ENCODE measurements around the gene CRY2. TPM values are rescaled to one million over a fixed set of nuclear protein-coding genes. Genes with fewer than 3 reads are reported as not detected.
A peak's percentile ranks its signal among the peaks of the same experiment; 100 is the strongest.
"Not testable (repeated sequence)": the region's sequence is repeated elsewhere in the genome, so short reads cannot be mapped to it uniquely, and the experiment has no call there.

CRY2 gene
- total RNA-seq, 2 experiments from 2014 or later, result 248 TPM

GRCh38 chr11:45820211-45820857 lies 26.9 kb upstream of the CRY2 start:
- H3K9me3 ChIP-seq (ENCODE audit: control insufficient read depth in 1 of 2, insufficient read depth in 1 of 2, low read length in 2 of 2), result no peaks in the 10 kb centered on the region
- Mint-ChIP-seq H3K27me3 (peaks cover 5% of the 10 kb centered on the region), H3K4me1 (ENCODE audit: low read depth) (no peaks in the 10 kb centered on the region), H3K9me3 (no peaks in the 10 kb centered on the region), H3K27ac (no peak overlapping the region), H3K4me3 (no peak overlapping the region), H3K36me3 (ENCODE audit: low read depth) (no peaks in the 10 kb centered on the region)
- ATAC-seq (ENCODE audit: poor library complexity) (no peak), DNase-seq (peak in 1 of 14 experiments; percentile 10)
- ChIA-PET CTCF (interaction anchor here (0.8 kb wide), 1 partner anchor 49 kb away, joined by 3 read pairs; no protein-coding TSS in a partner anchor), POLR2A (no interaction called here)
- H3K27me3 ChIP-seq (ENCODE audit: control insufficient read depth in 1 of 2, insufficient read depth in 2 of 2, low read length in 2 of 2), result no peaks in the 10 kb centered on the region
- no peak overlapping the region for H3K27ac ChIP-seq (ENCODE audit: low read depth in 1 of 2, low read length in 2 of 2)
- H3K36me3 ChIP-seq (ENCODE audit: insufficient read depth, low read length), result no peaks in the 10 kb centered on the region
- intact Hi-C loops (cut with DNase I, micrococcal nuclease), result no loop called here
- TF ChIP-seq CTCF (IDR thresholded peaks at IDR 0.05), result no peak
- H3K4me1 ChIP-seq (ENCODE audit: insufficient read depth, low read length), result no peaks in the 10 kb centered on the region
- no peak overlapping the region for H3K4me3 ChIP-seq (ENCODE audit: low read length)

GRCh38 chr11:45826492-45826891 lies 20.8 kb upstream of the CRY2 start:
- H3K9me3 ChIP-seq (ENCODE audit: control insufficient read depth in 1 of 2, insufficient read depth in 1 of 2, low read length in 2 of 2); H3K36me3 Mint-ChIP-seq (ENCODE audit: low read depth); CTCF ChIA-PET: not testable (repeated sequence)

GRCh38 chr11:45827123-45827522 lies 20.2 kb upstream of the CRY2 start:
- no peaks in the 10 kb centered on the region for H3K4me1 Mint-ChIP-seq (ENCODE audit: low read depth)
- Histone ChIP-seq H3K9me3 (ENCODE audit: control insufficient read depth in 1 of 2, insufficient read depth in 1 of 2, low read length in 2 of 2) (no peaks in the 10 kb centered on the region), H3K36me3 (ENCODE audit: insufficient read depth, low read length) (no peaks in the 10 kb centered on the region), H3K4me1 (ENCODE audit: insufficient read depth, low read length) (no peaks in the 10 kb centered on the region), H3K4me3 (ENCODE audit: low read length) (no peak overlapping the region), H3K27ac (ENCODE audit: low read depth in 1 of 2, low read length in 2 of 2) (no peak overlapping the region), H3K27me3 (ENCODE audit: control insufficient read depth in 1 of 2, insufficient read depth in 2 of 2, low read length in 2 of 2) (peaks cover 7 to 16% of the 10 kb centered on the region in 2 experiments)
- intact Hi-C loops (cut with DNase I, micrococcal nuclease), result no loop called here
- no peak overlapping the region for H3K4me3 Mint-ChIP-seq
- H3K9me3 Mint-ChIP-seq, result no peaks in the 10 kb centered on the region
- CTCF ChIA-PET, result no interaction called here
- no peak for TF ChIP-seq CTCF (IDR thresholded peaks at IDR 0.05)
- no peak overlapping the region for H3K27ac Mint-ChIP-seq
- POLR2A ChIA-PET, result no interaction called here
- H3K36me3 Mint-ChIP-seq (ENCODE audit: low read depth), result no peaks in the 10 kb centered on the region
- ATAC-seq (ENCODE audit: poor library complexity) (no peak), DNase-seq (peak in 1 of 14 experiments; percentile 2)
- peaks cover 17% of the 10 kb centered on the region for H3K27me3 Mint-ChIP-seq

More at GRCh38 chr11:45826492-45826891, 20.8 kb upstream of the CRY2 start:
- H3K4me3 ChIP-seq (ENCODE audit: low read length); H3K4me1 Mint-ChIP-seq (ENCODE audit: low read depth); H3K27ac Mint-ChIP-seq; H3K4me3 Mint-ChIP-seq; H3K9me3 Mint-ChIP-seq; POLR2A ChIA-PET; H3K27ac ChIP-seq (ENCODE audit: low read depth in 1 of 2, low read length in 2 of 2); intact Hi-C loops (cut with DNase I, micrococcal nuclease); H3K36me3 ChIP-seq (ENCODE audit: insufficient read depth, low read length); H3K4me1 ChIP-seq (ENCODE audit: insufficient read depth, low read length); ATAC-seq (ENCODE audit: poor library complexity): not testable (repeated sequence)
- H3K27me3 ChIP-seq (ENCODE audit: control insufficient read depth in 1 of 2, insufficient read depth in 2 of 2, low read length in 2 of 2), result peaks cover 7 to 16% of the 10 kb centered on the region in 2 experiments
- peak in 1 of 14 experiments; percentile 8 for DNase-seq
- H3K27me3 Mint-ChIP-seq, result peaks cover 17% of the 10 kb centered on the region

GRCh38 chr11:45828996-45829395 lies 18.3 kb upstream of the CRY2 start:
- no peaks in the 10 kb centered on the region for H3K36me3 Mint-ChIP-seq (ENCODE audit: low read depth)
- no peaks in the 10 kb centered on the region for H3K9me3 Mint-ChIP-seq
- peaks cover 4% of the 10 kb centered on the region for H3K4me1 Mint-ChIP-seq (ENCODE audit: low read depth)
- no peak overlapping the region for H3K27ac Mint-ChIP-seq
- peaks cover 17% of the 10 kb centered on the region for H3K27me3 Mint-ChIP-seq
- H3K4me3 Mint-ChIP-seq, result no peak overlapping the region
- ChIA-PET POLR2A (no interaction called here), CTCF (no interaction called here)
- H3K4me1 ChIP-seq (ENCODE audit: insufficient read depth, low read length), result peaks cover 5% of the 10 kb centered on the region
- no peak overlapping the region for H3K27ac ChIP-seq (ENCODE audit: low read depth in 1 of 2, low read length in 2 of 2)
- intact Hi-C loops (cut with DNase I, micrococcal nuclease), result no loop called here
- TF ChIP-seq CTCF (IDR thresholded peaks at IDR 0.05), result no peak
- H3K36me3 ChIP-seq (ENCODE audit: insufficient read depth, low read length), result no peaks in the 10 kb centered on the region
- DNase-seq (no peak), ATAC-seq (ENCODE audit: poor library complexity) (no peak)
- peaks cover 7 to 16% of the 10 kb centered on the region in 2 experiments for H3K27me3 ChIP-seq (ENCODE audit: control insufficient read depth in 1 of 2, insufficient read depth in 2 of 2, low read length in 2 of 2)
- no peak overlapping the region for H3K4me3 ChIP-seq (ENCODE audit: low read length)
- H3K9me3 ChIP-seq (ENCODE audit: control insufficient read depth in 1 of 2, insufficient read depth in 1 of 2, low read length in 2 of 2), result no peaks in the 10 kb centered on the region

Data from CD4-positive, alpha-beta T cell (primary cell).